KOPT-K1 (cell line): ENCODE measurements around the gene KHNYN.
"Not testable (repeated sequence)": the region's sequence is repeated elsewhere in the genome, so short reads cannot be mapped to it uniquely, and the experiment has no call there.

Source experiments
- H3K27ac ChIP-seq: fragments of 200-600 bp; sonication (generic); 2 replicates; pipeline ENCODE4 v1.5.1; 2016; ENCODE audit warnings: antibody characterized with exemption, mild to moderate bottlenecking, low read depth, low read length; ENCODE audit not compliant: poor library complexity, severe bottlenecking
- H3K36me3 ChIP-seq: fragments of 200-600 bp; sonication (generic); 2 replicates; pipeline ENCODE4 v1.5.1; 2017; ENCODE audit warnings: antibody characterized with exemption, mild to moderate bottlenecking, low read length, moderate library complexity; ENCODE audit not compliant: insufficient read depth
- H3K9me3 ChIP-seq: fragments of 200-600 bp; sonication (generic); 2 replicates; pipeline ENCODE4 v1.5.1; 2017; ENCODE audit warnings: antibody characterized with exemption, low read length, mild to moderate bottlenecking; ENCODE audit not compliant: insufficient read depth, poor library complexity, severe bottlenecking

KHNYN gene

GRCh38 chr14:24437020-24437735 is 7.4 kb downstream of the KHNYN start:
- H3K36me3 ChIP-seq, result peaks cover 74% of the 10 kb centered on the region
- H3K27ac ChIP-seq, result peak overlapping the region; percentile 68
- H3K9me3 ChIP-seq, result no peaks in the 10 kb centered on the region

DNA sequence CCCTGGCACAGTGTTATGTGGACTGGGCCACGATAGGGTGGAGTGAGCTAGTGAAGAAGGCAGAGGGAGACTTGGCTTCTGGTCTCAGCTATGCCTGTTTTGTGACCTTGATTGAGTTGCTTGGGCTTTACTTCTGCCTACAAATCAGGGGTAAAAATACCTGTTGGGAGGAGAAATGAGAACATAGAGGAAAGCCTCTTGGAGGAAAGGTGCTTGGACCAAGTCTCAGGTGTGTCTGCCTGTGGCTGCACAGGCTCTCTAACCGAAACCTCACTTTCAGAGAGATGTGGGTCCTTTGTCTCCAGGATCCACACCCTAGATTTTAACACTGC is 7.9 kb downstream of the KHNYN start:
- peak overlapping the region; percentile 68 for H3K27ac ChIP-seq
- H3K9me3 ChIP-seq, result no peaks in the 10 kb centered on the region
- peaks cover 69% of the 10 kb centered on the region for H3K36me3 ChIP-seq

DNA sequence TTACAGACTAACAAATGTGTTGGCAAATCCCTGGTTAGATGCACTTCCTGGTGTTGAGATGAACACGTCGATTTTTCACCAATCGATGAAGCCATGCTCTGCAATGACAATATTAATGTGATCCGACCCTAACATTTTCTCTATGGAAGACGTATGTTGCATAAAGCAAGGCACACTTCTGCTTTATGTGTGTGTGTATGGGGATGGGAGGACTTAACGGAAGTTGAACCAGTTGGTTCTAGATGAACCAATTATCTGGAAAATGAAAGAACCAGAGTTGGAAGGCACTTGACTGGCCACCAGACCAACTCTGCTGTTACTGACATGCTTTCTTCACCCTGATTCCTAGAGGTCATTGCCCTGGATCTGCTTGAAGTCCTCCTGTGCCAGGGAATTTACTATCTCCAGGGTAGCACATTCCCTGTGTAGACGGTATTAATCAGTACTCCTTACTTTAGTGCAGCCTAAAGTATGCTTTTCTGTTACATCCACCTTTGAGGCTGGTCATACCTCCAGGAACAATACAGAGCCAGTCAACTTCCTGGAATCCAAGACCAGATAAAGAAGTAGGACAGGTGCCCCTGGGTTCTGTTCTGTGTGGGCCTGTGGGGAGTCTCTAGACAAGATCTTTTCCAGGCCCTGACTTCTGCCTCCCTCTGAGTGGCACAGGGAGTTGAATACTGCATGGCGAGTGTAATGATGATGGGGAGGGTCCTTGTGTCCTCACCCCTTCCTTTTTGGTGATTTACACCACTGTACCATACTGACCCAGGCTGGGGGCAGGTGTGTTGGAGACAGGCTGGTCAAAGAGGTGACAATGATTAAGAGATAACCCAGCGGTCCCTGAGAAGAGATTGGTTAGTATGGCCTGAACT is 8.7 kb downstream of the KHNYN start:
- Histone ChIP-seq H3K27ac (no peak overlapping the region), H3K36me3 (peaks cover 61% of the 10 kb centered on the region), H3K9me3 (no peaks in the 10 kb centered on the region)

DNA sequence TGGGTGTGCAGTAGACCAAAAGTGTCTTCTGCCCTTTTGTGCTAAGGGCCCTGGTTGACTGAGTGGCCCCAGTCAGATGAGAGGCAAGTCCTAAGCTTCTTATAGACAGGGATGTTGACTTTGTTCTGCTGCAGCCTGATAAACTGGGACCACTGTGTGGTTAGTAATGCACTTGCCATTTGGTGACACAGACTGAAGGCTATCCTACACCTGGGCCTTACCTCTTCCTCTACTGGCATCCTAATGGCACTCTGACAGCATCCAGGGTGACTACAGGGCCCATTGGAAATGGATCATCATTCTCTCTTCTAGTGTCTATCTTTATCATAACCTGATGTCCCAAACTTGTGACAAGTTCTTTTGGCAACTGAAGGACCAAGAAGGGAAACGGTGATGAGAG is 9.5 kb downstream of the KHNYN start:
- Histone ChIP-seq H3K9me3 (no peaks in the 10 kb centered on the region), H3K36me3 (peaks cover 54% of the 10 kb centered on the region), H3K27ac (no peak overlapping the region)

- H3K27ac ChIP-seq, result no peak overlapping the region
- H3K9me3 ChIP-seq, result no peaks in the 10 kb centered on the region
- H3K36me3 ChIP-seq, result peaks cover 53% of the 10 kb centered on the region
These were observed 10.3 kb downstream of the KHNYN start for GRCh38 chr14:24439830-24440605.

- Histone ChIP-seq H3K9me3 (no peaks in the 10 kb centered on the region), H3K36me3 (peaks cover 53% of the 10 kb centered on the region), H3K27ac (peak overlapping the region; percentile 88)
These were observed 11.0 kb downstream of the KHNYN start for GRCh38 chr14:24440606-24441399.

DNA sequence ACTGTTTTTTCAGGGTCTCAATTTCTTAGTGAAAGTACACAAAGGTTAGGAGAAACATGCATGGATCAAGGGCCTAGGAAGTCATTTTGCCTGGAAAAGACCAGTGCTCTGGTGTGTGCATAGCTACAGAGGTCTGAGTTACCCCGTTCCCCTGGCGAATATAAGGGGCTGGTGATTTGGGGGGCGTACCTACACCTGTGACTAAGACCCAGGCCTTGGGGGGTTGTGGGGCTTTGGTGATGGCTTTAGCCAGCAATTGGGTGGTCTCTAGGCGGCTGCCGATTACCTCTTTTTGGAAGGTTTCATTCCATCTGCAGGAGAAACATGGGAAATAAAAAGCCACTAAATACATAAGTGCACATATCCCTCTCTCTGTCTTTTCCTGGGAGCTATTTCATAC is 11.7 kb downstream of the KHNYN start:
- Histone ChIP-seq H3K27ac (peak overlapping the region; percentile 88), H3K36me3 (peaks cover 46% of the 10 kb centered on the region), H3K9me3 (no peaks in the 10 kb centered on the region)

- Histone ChIP-seq H3K27ac (peak overlapping the region; percentile 88), H3K36me3 (peaks cover 44% of the 10 kb centered on the region), H3K9me3 (no peaks in the 10 kb centered on the region)
These were observed 12.1 kb downstream of the KHNYN start for GRCh38 chr14:24441904-24442239.

- Histone ChIP-seq H3K36me3 (peaks cover 38% of the 10 kb centered on the region), H3K9me3 (no peaks in the 10 kb centered on the region), H3K27ac (peak within 1 kb of the TSS; percentile 88)
These were observed 12.7 kb downstream of the KHNYN start, which contains the start of gene SDR39U1 for GRCh38 chr14:24442240-24443052. SDR39U1 (minus strand) TSS chr14:24442776; CDS start chr14:24442769, 7 bp downstream.

DNA sequence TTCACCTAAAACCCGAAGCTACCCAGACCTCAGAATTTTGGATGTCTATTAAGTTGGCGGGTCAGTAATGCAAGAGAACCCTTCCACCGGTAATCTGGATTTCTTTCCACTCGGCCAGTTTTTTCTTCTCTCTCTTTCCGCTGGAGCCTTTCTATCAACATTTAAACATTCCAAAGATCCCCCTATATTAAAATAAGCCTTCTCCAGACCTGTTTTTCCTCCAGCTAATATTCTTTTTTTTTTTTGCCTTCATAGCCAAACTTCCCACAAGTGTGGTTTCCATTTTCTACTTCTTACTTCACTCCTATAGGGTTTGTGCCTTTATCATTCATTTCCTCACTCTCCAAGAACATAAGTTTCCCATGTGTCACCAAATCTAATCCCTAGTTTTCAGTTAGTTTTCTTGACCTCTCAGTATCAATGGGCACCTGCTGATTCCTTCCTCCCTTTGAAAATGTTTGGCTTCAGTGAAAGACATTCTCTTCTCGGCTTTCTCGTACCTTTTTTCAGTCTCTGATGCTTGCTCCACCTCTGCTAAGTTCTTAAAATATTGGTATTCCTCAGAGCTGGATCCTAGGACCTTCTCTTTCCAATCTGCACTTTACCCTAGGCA is 13.4 kb downstream of the KHNYN start:
- Histone ChIP-seq H3K27ac (peak overlapping the region; percentile 88), H3K36me3 (peaks cover 32% of the 10 kb centered on the region), H3K9me3 (no peaks in the 10 kb centered on the region)

- H3K27ac ChIP-seq, H3K36me3 ChIP-seq: not testable (repeated sequence)
- H3K9me3 ChIP-seq, result peaks cover 17% of the 10 kb centered on the region
These were observed 21.1 kb downstream of the KHNYN start for GRCh38 chr14:24450828-24451227.

GRCh38 chr14:24456980-24457379 is 27.2 kb downstream of the KHNYN start:
- no peaks in the 10 kb centered on the region; the same call in 1 of the 2 replicates for H3K36me3 ChIP-seq
- H3K9me3 ChIP-seq, result peaks cover 17% of the 10 kb centered on the region
- no peak overlapping the region for H3K27ac ChIP-seq

DNA sequence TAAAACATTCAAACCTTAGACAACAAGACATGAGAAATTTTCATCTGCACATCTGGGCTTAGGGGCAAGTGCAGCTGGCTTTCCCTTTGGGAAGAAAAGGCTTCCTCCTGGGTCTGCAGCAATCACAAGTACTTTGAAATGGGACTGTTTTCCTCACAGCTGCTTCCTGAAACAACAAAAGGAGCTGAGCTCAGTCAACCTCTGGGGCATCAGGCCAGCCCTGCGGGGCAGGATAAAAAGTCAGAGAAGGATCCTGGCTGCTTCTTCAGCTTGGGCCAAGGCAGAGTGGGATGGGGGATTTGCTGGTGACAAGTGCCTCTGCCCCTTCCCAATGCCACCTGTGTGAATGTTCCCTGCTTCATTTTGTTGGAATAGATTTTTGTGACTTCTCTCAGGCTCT is 29.0 kb downstream of the KHNYN start:
- Histone ChIP-seq H3K36me3 (no peaks in the 10 kb centered on the region; the same call in 1 of the 2 replicates), H3K27ac (no peak overlapping the region), H3K9me3 (peaks cover 16% of the 10 kb centered on the region)
